Upper lobe of left lung (tissue), 4 donors: ENCODE measurements around the gene RPRD1B.

Experiments
- CTCF ChIP-seq, 6 experiments: fragments of 450-650 bp in 4 of 6; fragments of 200-600 bp in 2 of 6; sonication (generic) in 2 of 6; IDR thresholded peaks; one replicate each; pipeline ENCODE4 v1.5.1; 2016 to 2019; ENCODE audit warnings: antibody characterized with exemption in 6 of 6
- EP300 ChIP-seq, 4 donors: sonication (generic); formaldehyde crosslinking; IDR thresholded peaks; one replicate each; pipeline ENCODE4 v1.5.1; 2017; ENCODE audit warnings: antibody characterized with exemption in 4 of 4, control low read depth in 2 of 4
- POLR2A ChIP-seq, 4 donors: fragments of 450-650 bp; IDR thresholded peaks; one replicate each; pipeline ENCODE4 v1.5.1; 2016 to 2017; ENCODE audit warnings: antibody characterized with exemption in 4 of 4, mild to moderate bottlenecking in 2 of 4

- TF ChIP-seq CTCF (IDR thresholded peaks at IDR 0.05) (no peak), POLR2A (IDR thresholded peaks at IDR 0.05) (no peak), EP300 (IDR thresholded peaks at IDR 0.05) (no peak)
Measured at GRCh38 chr20:38131588-38132121, 98.1 kb downstream of the RPRD1B start.
